Stimulated activated CD4-positive, alpha-beta T cell treated with anti-CD3 and anti-CD28 coated beads, Interleukin-2, amount 100 ng/mL, for 4 hours (primary cell): ENCODE data around the gene BTBD9.
"Not testable (repeated sequence)": the region's sequence is repeated elsewhere in the genome, so short reads cannot be mapped to it uniquely, and the experiment has no call there.

Experiments used
- DNase-seq: peaks from one replicate; pipeline ENCODE4 v3.0.0-alpha.2; 2020; ENCODE audit warnings: low read depth

BTBD9 gene

DNA sequence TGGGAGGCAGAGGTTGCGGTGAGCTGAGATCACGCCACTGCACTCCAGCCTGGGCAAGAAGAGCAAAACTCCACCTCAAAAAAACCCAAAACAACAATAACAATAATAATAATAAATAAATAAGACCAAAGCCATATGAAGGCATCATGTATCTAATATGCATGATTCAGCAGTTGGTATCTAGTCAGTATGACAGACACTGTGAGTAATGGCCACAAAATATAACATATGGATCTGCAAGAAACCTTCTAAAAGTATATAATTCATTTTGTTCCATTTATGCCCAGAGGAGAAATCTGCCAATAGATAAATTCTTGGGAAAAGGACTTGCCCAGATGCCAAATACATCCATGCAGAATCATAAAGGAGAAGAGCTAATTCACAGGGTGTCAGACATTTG is 252.3 kb downstream of the BTBD9 start:
- DNase-seq: no peak

DNA sequence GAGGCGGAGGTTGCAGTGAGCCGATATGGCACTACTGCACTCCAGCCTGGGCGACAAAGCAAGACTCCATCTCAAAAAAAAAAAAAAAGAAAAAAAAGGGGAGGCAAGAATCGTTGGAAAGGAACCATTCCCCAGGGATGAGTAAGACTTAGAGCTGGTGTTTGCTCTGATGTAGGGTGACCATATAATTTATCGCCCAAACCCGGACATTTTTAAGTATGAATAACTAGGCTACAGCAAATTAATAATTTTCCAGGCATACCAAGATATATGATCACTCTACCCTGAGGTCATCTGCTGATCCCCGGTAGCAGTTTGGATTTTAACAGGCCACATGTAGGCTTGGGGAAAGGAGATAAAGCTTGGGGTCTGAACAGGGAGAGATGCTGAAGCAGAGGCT is 260.9 kb downstream of the BTBD9 start:
- no peak for DNase-seq

- DNase-seq: no peak
These were observed 263.8 kb downstream of the BTBD9 start for GRCh38 chr6:38375937-38376336.

GRCh38 chr6:38375341-38375740 is 264.4 kb downstream of the BTBD9 start:
- no peak for DNase-seq

- DNase-seq: no peak
These were observed 267.8 kb downstream of the BTBD9 start for GRCh38 chr6:38371881-38372280.

DNA sequence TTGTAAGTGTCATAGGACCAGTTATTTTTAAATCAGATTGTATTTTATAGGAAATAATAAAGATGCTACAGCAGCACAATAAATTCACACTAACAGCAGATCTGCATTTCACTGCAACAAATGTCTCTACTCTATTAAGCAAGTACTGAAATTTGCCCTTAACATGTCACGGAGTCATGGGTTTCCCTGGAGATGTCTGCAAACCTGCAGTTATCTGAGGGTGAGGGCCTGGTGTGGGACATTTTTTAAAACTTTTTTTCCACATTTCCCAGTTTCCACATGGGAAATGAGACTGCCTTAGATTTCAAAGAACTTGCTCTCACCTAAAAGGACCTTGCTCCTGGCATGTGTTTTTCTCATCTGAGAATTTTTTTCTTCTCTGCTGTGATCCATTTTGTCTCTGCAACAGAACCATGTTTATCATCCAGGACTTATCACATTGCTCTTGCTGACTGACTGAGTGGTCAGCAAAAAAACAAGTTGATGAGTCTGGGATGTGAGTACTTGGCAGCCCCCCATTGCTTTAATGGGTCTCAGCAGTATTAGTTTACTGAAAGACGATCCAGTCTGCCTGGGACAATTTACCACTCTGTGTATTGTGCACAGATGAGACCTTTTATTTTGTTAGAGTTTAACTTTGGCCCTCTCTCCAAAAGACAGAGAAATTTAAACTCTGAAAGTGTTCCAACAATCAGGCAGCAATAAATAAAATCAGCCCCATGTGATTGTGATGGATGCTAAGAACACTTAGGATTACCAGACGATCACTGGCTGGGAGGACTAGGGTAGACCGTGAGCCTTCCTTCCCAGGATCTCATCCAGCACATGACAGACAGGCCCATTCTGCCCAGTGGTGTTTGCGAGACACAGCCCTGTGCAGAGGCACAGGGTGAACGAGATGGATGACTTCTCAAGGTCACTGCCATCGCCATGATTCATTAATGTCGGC is 268.8 kb downstream of the BTBD9 start:
- DNase-seq: no peak

- DNase-seq: no peak
These were observed 272.5 kb downstream of the BTBD9 start for GRCh38 chr6:38367231-38367630.

DNA sequence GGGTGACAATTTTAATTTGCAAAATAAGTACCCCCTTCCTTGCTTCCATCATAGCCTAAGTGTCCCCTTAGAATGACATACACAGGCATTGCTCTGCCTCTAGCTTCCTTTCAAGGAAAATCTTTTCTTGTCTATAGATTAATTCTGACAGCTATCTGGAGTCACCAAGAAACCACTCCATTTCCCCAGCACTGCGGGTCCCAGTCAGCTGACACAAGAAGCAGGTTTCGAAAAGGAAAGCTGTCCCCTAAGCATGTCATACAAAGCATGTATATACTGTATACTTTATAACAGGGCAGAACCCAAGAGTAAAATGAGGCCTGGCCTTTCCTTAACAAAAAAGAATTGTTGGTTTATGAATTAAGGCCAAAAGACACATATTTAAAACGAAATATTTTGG is 273.5 kb downstream of the BTBD9 start:
- DNase-seq: no peak

GRCh38 chr6:38364775-38365174 is 275.0 kb downstream of the BTBD9 start:
- DNase-seq: no peak

DNA sequence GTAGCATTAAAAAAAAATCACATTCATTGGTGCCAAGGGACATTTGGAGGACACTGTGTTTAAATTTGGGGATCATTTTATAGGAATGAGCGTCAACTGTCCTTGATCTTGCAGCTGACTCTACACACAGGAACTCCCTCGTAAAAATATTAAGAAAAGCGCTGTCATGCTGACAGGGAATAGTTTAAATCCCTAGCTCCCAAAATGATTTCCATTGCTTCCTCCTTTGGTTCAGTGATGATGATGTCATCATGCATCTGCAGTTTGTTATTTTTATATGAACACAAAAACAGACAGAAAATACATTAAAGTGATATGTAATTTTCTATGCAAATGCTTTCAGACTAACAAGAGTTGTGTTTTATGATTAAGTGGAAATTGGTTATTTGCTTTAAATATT is 275.6 kb downstream of the BTBD9 start:
- no peak for DNase-seq

DNA sequence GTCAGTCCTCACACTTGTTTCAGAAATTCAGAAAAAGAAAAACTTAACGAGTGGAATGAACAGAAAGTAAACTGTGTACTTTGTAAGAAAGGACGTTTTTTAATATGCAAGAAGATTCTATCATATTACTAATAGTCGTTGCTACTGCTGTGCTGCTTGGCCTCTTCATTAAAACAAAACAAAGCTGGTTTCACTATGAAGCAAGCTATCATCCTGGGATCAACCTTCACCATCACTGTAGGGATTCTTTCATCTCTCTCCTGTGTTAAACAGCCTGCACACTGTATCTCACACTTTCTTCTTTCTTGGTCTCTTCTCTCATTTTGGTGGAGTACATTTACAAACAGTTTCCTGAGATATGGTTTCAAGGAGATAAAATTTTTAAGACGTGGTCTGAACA is 284.2 kb downstream of the BTBD9 start:
- no peak for DNase-seq

DNA sequence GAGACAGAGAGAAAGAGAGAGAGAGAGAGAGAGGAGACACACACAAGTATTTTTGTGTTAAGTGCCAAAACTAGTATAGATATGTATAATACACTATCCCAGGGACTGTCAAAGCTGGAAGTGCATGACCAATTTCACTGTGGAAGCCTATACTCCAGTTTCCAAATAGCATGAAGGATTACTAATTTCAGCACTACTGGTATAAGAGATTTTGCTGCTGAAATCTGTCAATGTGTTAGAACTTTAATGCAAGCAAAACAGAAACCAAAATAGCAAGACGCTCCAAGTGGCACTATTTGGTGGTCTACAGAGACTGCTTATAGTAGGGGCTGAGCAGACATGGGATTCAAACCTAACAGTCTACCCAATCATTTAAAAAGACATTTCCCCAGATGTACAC is 284.8 kb downstream of the BTBD9 start:
- no peak for DNase-seq

- no peak for DNase-seq
These were observed 285.7 kb downstream of the BTBD9 start for GRCh38 chr6:38354037-38354381.

DNA sequence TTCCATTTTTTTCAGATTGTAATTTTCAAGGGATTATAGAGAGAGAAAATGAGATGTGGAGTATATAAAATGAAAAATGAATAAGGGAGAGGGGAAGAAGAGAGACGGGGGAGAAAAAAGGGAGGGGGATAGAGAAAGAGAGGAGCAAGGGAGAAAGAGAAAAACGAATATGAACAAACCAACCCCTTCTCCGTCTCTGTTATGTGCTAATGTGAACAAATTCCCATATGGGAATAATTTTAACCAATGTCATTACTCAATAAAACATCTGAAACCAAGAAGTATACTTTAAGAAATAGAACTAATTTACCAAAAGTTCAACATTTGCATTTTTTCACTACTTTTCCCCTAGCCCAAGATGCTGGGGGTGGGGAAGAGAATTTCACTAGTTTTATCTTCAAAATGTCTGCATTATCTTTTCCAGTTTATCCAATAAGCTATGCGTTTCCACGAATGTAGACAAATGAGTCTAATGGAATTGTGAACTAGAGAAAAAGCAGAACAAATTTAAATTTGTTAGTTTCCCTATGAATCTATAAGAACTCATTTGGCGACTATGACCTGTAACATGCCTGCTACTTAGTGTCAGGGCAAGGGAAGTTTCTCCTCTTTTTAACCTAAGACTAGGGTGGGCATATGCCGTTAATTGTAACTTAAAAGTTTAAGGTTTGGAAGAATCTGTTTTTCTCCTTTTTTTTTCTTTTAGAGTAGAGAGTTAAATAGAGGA is 286.3 kb downstream of the BTBD9 start:
- DNase-seq: no peak

DNA sequence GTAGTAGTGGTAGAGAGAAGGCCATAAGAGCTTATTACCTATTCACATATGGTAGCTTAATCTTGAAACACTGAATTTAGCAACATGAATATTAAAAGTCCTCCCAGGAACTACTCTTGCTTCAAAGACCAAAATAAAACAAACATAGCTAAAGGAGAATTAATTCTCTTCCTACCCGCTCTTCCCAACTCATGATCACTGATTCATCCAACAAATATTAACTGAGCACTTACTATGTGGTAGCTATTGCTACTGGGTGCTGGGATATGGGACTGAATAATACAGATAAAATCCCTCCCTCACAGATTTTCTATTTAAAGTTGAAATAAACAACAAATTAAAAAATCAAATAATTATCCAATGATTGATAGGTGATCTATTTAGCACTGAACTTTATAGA is 287.1 kb downstream of the BTBD9 start:
- no peak for DNase-seq

DNA sequence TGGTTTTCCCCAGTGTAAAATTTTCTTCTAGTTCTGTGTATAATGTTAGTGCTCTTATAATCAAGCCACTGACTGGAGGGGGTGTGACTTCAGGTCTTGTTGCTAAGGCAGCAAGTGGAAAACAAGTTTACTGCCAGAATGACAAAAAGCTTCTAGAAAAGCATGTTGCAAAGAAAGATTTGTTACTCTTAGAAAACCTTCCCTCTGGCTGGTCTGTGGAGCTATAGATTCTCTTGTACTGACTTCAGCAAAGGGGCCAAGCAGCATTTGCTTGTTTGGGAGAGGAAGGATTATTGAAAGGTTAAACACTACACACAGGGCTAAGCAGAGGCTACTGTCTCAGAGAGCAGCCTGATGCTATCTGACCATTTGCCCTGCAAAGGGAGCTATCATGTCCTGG is 288.8 kb downstream of the BTBD9 start:
- no peak for DNase-seq

- no peak for DNase-seq
These were observed 289.5 kb downstream of the BTBD9 start for GRCh38 chr6:38350220-38350619.

DNA sequence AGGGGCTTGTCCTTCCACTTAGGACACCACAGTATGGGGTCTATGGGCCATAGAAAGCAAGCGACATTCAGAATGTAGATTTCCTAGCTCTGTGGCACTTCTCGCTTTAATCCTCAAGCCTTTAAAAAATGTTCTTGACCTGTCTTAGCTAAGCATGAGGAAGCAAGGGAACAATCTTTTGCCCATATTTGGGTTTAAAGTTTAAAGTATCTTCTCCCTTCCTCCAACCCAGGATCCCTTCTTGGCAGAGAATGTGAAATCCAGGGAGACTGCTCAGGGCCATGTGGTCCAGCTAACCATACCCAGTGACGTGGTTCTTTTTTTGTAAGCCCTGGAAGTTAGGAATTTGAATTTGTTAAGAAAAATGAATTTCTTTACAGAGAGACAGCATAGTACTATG is 289.9 kb downstream of the BTBD9 start:
- no peak for DNase-seq

- DNase-seq: no peak
These were observed 290.5 kb downstream of the BTBD9 start for GRCh38 chr6:38349221-38349620.

DNA sequence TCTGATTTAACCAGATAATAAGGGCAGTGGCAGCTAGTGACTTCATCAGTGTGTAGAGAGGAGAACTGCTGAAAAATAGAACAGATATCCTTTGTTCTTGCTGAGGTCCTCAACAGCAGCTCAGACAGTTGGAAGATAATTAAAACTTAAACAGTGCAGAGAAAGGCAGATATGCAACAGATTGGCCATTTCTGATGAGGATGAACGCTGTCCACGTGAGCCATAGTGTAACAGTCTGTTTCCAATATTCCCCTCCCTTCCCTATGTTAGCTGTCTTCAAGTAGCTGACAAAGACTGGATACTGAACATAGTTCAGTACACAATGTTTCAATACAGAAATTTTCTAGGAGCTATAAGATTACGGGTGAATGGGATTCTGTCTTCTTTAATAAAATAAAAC is 291.4 kb downstream of the BTBD9 start:
- DNase-seq: no peak

DNA sequence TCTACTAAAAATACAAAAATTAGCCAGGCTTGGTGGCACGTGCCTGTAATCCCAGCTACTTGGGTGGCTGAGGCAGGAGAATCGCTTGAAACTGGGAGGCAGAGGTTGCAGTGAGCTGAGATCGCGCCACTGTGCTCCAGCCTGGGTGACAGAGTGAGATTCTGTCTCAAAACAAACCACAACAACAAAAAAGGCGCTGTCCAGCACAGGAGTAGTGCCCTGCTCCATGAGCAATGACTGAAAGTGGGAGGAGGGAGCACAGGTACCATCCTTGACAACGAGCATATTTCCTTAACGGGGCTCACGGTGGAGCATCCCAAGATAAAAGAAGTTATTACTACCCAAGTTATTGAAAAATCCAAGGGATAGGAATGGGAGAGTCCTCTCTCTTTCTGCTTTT is 291.9 kb downstream of the BTBD9 start:
- DNase-seq: not testable (repeated sequence)

GRCh38 chr6:38346291-38347079 is 293.2 kb downstream of the BTBD9 start:
- DNase-seq: no peak

DNA sequence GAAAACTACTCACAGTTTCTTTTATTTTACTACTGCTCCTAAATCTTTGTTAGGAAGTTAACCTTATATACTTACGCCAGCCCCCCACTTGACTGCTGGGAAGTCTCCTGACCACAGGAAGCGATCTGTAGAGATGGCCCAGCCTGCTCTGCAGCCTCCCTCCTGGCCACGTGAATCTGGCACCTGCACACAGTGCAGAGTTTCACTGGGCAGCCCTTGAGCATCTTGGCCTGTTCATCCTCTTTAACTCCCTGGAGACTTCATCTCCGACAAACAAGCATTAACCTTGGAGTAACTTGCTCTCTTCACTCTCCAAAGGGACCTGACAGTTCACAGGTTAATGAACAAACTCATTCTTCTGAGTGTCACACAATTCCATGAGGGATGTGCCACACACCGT is 294.1 kb downstream of the BTBD9 start:
- DNase-seq: no peak
